Testis (tissue), 3 donors: ENCODE measurements around the gene COL7A1. TPM values are rescaled to one million over a fixed set of nuclear protein-coding genes. Genes with fewer than 3 reads are reported as not detected.

Source experiments
- DNase-seq: peaks from one replicate; pipeline ENCODE4 v3.0.0-alpha.2; 2019
- H3K27ac ChIP-seq, 2 donors: fragments of 200-600 bp; sonication (generic); one replicate each; pipeline ENCODE4 v1.5.1; 2019
- H3K27me3 ChIP-seq: fragments of 200-600 bp; sonication (generic); one replicate; pipeline ENCODE4 v1.5.1; 2019
- H3K36me3 ChIP-seq: fragments of 200-600 bp; sonication (generic); one replicate; pipeline ENCODE4 v1.5.1; 2017; ENCODE audit warnings: low read depth; ENCODE audit errors: missing control alignments
- H3K4me1 ChIP-seq: fragments of 200-600 bp; sonication (generic); one replicate; pipeline ENCODE4 v1.5.1; 2019
- H3K4me3 ChIP-seq, 2 donors: fragments of 200-600 bp; sonication (generic); one replicate each; pipeline ENCODE4 v1.5.1; 2017 to 2019
- H3K9me3 ChIP-seq: fragments of 200-600 bp; sonication (generic); one replicate; pipeline ENCODE4 v1.5.1; 2017
- CTCF ChIP-seq, 3 experiments: fragments of 450-650 bp in 2 of 3; fragments of 200-600 bp in 1 of 3; sonication (generic) in 1 of 3; IDR thresholded peaks; one replicate each; pipeline ENCODE4 v1.5.1; 2016 to 2019; ENCODE audit warnings: antibody characterized with exemption in 3 of 3, mild to moderate bottlenecking in 2 of 3, moderate library complexity in 1 of 3
- POLR2A ChIP-seq: fragments of 450-650 bp; IDR thresholded peaks from one replicate; pipeline ENCODE4 v1.6.1; 2017; ENCODE audit warnings: antibody characterized with exemption, mild to moderate bottlenecking, moderate library complexity
- WGBS, 2 donors: methylation state at CpG; one replicate each; pipeline ENCODE4 v1.1.5; 2018; 5-methylcytosine and 5-hydroxymethylcytosine counted together
- intact Hi-C: fragments of 100-400 bp; cut with DNase I; formaldehyde crosslinking; loops from one replicate; pipeline ENCODE4 v1.15.1; 2023; ENCODE audit warnings: low total_unique reads
- microRNA counts, 2 donors: library from miRNA; unstranded; fragments of <30 nt; microRNA quantifications; one replicate each; lab custom pipeline; 2016
- microRNA-seq, 2 donors: library from miRNA; unstranded; fragments of <30 nt; microRNA quantifications; one replicate each; pipeline ENCODE4, GENCODE V29; 2016; ENCODE audit warnings: borderline number of aligned reads in 2 of 2, borderline replicate concordance in 1 of 2
- polyA plus RNA-seq: library from polyadenylated mRNA; stranded (reverse); fragments of 350-450 nt; fragmentation: Illumina TruSeq; extraction: RNeasy Lipid Tissue Mini Kit (QIAGEN cat#74804); gene quantifications from one replicate; pipeline ENCODE4 v1.2.3, GENCODE V29; 2014; ENCODE audit warnings: low read depth, low replicate concordance; ENCODE audit not compliant: insufficient read depth
- small RNA-seq, 2 donors: library from RNA; depleted of rRNA; stranded (forward); fragments of <200 nt; gene quantifications; one replicate each; pipeline ENCODE3, GENCODE V24; 2016
- total RNA-seq, 2 donors: library from RNA; depleted of rRNA; stranded (reverse); fragments of >200 nt; gene quantifications; one replicate each; pipeline ENCODE4 v1.2.3, GENCODE V29; 2016

Gene COL7A1
- total and polyA plus RNA-seq, 3 donors from 2014 or later: 19.9 to 39.1 (median 34.1) TPM

- TF ChIP-seq CTCF (IDR thresholded peaks at IDR 0.05): no peak
- TF ChIP-seq POLR2A: no peak
- 92 to 100% methylated on average over 1 to 6 of the region's 6 CpGs for WGBS, 2 donors
- intact Hi-C loops: no loop called here
- Histone ChIP-seq H3K36me3 (no peaks in the 10 kb centered on the region), H3K4me1 (no peaks in the 10 kb centered on the region), H3K27me3 (no peaks in the 10 kb centered on the region), H3K4me3 (no peak overlapping the region), H3K9me3 (no peaks in the 10 kb centered on the region), H3K27ac (no peak overlapping the region)
- no peak for DNase-seq
Observed at GRCh38 chr3:48518069-48518468, 77.1 kb downstream of the COL7A1 start.

GRCh38 chr3:48516571-48516970, 78.6 kb downstream of the COL7A1 start:
- H3K4me1 ChIP-seq: no peaks in the 10 kb centered on the region
- no peak overlapping the region for H3K27ac ChIP-seq
- TF ChIP-seq POLR2A: no peak
- no peak for TF ChIP-seq CTCF (IDR thresholded peaks at IDR 0.05)
- no peaks in the 10 kb centered on the region for H3K27me3 ChIP-seq
- intact Hi-C loops: no loop called here
- no peak for DNase-seq
- 90 to 93% methylated on average over 2 to 8 of the region's 8 CpGs for WGBS, 2 donors
- H3K4me3 ChIP-seq: no peak overlapping the region
- H3K9me3 ChIP-seq: no peaks in the 10 kb centered on the region
- H3K36me3 ChIP-seq: no peaks in the 10 kb centered on the region

- TF ChIP-seq POLR2A: no peak
- TF ChIP-seq CTCF (IDR thresholded peaks at IDR 0.05): no peak
- intact Hi-C loops: no loop called here
- H3K27me3 ChIP-seq: no peaks in the 10 kb centered on the region
- no peak for DNase-seq
- no peak overlapping the region for H3K4me3 ChIP-seq
- H3K4me1 ChIP-seq: no peaks in the 10 kb centered on the region
- H3K27ac ChIP-seq: no peak overlapping the region
- no peaks in the 10 kb centered on the region for H3K36me3 ChIP-seq
- WGBS, 2 donors: 85 to 94% methylated on average over 8 of the region's 8 CpGs
- no peaks in the 10 kb centered on the region for H3K9me3 ChIP-seq
Observed at GRCh38 chr3:48514431-48515227, 80.5 kb downstream of the COL7A1 start.

MicroRNAs encoded within 50 kb of the gene (microRNA counts, 767-probe panel; counts per million panel counts)
- microRNA hsa-miR-711 (lab: Ali Mortazavi, UCI): 0 to 152 counts per million in 2 donors

Small RNA genes lying within 50 kb of the gene (microRNA-seq; reads per million reads assigned to microRNA genes)
- gene MIR4793 (0 reads per million in 2 donors), gene MIR6823 (0 to 0.70 reads per million in 2 donors), gene MIR711 (0 reads per million in 2 donors)

Small RNA genes lying within 50 kb of the gene (small RNA-seq; reads per million reads assigned to genes)
- gene MIR6823: 0 reads per million in 2 donors

Other genes with a start within 250 kb of the COL7A1 start
- 1 to 10 TPM in 1 of 2 donors, under 1 TPM in 1; 0.81 to 2.0 TPM for gene FBXW12, start 223.1 kb downstream of the COL7A1 start, total RNA-seq
- 0.98 TPM for gene FBXW12, start 223.1 kb downstream of the COL7A1 start, polyA plus RNA-seq
- gene PLXNB1, start 165.2 kb downstream of the COL7A1 start, total RNA-seq: 10 to 100 TPM; 70.2 to 79.2 TPM
- gene PLXNB1, start 165.2 kb downstream of the COL7A1 start, polyA plus RNA-seq: 41.5 TPM
- 10 to 100 TPM; 11.7 to 16.0 TPM for gene CCDC51, start 155.2 kb downstream of the COL7A1 start, total RNA-seq
- 16.0 TPM for gene CCDC51, start 155.2 kb downstream of the COL7A1 start, polyA plus RNA-seq
- gene TMA7, start 155.1 kb downstream of the COL7A1 start, total RNA-seq: 100 to 1,000 TPM; 380 to 393 TPM
- gene TMA7, start 155.1 kb downstream of the COL7A1 start, polyA plus RNA-seq: 425 TPM
- 10 to 100 TPM; 25.0 to 26.3 TPM for gene ATRIP, start 148.6 kb downstream of the COL7A1 start, total RNA-seq
- gene ATRIP, start 148.6 kb downstream of the COL7A1 start, polyA plus RNA-seq: 56.5 TPM
- gene SHISA5, start 91.2 kb downstream of the COL7A1 start, total RNA-seq: 100 to 1,000 TPM; 101 to 146 TPM
- 117 TPM for gene SHISA5, start 91.2 kb downstream of the COL7A1 start, polyA plus RNA-seq
- 100 to 1,000 TPM; 134 to 136 TPM for gene PFKFB4, start 38.5 kb downstream of the COL7A1 start, total RNA-seq
- 57.3 TPM for gene PFKFB4, start 38.5 kb downstream of the COL7A1 start, polyA plus RNA-seq
- gene UCN2, start 31.5 kb downstream of the COL7A1 start, total RNA-seq: 1 to 10 TPM in 1 of 2 donors, under 1 TPM in 1; 0.87 to 1.2 TPM
- gene UCN2, start 31.5 kb downstream of the COL7A1 start, polyA plus RNA-seq: 0.86 TPM
- 100 to 1,000 TPM; 282 to 287 TPM for gene UQCRC1, start 14.3 kb upstream of the COL7A1 start, total RNA-seq
- gene UQCRC1, start 14.3 kb upstream of the COL7A1 start, polyA plus RNA-seq: 281 TPM
- gene TMEM89, start 26.4 kb upstream of the COL7A1 start, total RNA-seq: 10 to 100 TPM in 1 of 2 donors, 1 to 10 TPM in 1; 8.7 to 14.8 TPM
- gene TMEM89, start 26.4 kb upstream of the COL7A1 start, polyA plus RNA-seq: 16.1 TPM
- 10 to 100 TPM; 24.6 to 32.9 TPM for gene SLC26A6, start 40.1 kb upstream of the COL7A1 start, total RNA-seq
- 12.3 TPM for gene SLC26A6, start 40.1 kb upstream of the COL7A1 start, polyA plus RNA-seq
- 10 to 100 TPM; 14.3 to 17.5 TPM for gene CELSR3, start 67.6 kb upstream of the COL7A1 start, total RNA-seq
- 13.5 TPM for gene CELSR3, start 67.6 kb upstream of the COL7A1 start, polyA plus RNA-seq
- 10 to 100 TPM; 69.4 to 81.3 TPM for gene NCKIPSD, start 90.6 kb upstream of the COL7A1 start, total RNA-seq
- gene NCKIPSD, start 90.6 kb upstream of the COL7A1 start, polyA plus RNA-seq: 30.1 TPM
- gene IP6K2, start 121.9 kb upstream of the COL7A1 start, total RNA-seq: 100 to 1,000 TPM; 114 to 148 TPM
- 113 TPM for gene IP6K2, start 121.9 kb upstream of the COL7A1 start, polyA plus RNA-seq